ENCODE measurements around the gene MCTP1.

Gene MCTP1

GRCh38 chr5:94691949-94692348, 592.9 kb downstream of the MCTP1 start:
- DNase-seq = no peak

GRCh38 chr5:94691291-94691690, 593.6 kb downstream of the MCTP1 start:
- no peak for DNase-seq

DNA sequence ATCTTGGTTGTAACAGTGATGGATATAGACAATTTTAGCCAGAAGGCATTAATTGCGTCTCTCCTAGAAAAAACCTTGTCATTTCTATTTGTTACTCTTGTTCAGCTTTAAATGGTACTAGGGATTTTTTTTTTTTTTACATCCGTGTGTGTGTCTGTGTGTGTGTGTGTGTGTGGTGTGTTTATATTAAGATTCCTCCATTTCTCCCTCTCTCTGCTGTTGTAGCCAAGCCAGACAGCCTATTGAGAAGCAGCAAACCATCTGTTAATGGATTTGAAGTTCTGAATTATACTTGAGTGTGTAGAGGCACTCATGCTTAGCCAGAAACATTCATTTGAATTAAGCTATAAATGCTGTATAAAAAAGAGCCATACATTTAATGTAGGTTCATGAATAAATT, 594.1 kb downstream of the MCTP1 start:
- DNase-seq = no peak

DNA sequence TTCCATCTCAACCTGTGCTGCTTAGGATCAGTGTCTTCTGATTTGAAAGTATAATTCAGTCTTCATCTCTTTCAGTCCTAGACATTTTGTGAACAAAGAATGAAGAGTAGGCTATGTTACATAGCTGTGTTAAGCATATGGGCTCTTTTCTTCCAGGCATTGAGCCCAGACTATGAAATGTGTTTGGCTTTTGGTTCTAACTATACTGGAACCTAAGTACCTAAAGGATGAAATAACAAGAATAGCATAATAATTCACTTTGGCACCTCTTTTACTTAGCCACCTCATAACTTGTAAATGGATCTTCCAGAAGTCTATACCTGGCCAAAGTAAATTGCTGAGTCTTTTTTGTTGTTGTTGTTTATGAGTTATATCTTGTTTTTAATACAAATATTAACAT, 595.0 kb downstream of the MCTP1 start:
- no peak for DNase-seq

- no peak for DNase-seq
Measured at GRCh38 chr5:94682814-94683520, 601.9 kb downstream of the MCTP1 start.

DNA sequence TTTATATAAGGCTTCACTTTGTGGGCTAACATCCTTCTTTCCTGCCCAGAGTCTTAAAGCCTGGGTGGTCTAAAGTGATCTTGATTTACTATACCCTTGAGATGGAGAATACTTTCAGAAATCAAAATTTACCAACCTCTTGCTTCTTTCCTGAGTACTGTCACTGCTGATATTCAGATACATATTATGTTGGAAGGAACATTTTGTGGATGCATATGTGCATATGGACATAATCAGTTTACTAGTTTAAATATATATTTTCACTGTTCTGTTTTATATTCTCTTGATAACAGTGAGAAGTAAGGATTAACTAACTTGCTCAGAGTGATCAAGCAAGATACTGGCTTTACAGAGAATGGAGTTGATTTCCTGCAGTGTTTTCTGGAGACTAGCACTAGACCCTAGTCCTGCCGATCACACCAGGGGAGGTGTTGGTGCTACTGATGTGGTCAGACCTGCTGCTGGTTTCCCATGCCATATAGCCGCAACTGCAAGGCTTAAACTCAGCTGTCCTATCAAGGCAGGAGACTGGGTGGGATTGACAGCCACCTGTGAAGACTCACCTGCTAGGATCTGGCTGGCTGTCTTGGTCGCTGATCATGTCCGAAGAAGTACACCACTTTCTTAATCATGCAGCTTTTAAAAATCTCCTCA, 608.8 kb downstream of the MCTP1 start:
- DNase-seq = no peak

- no peak for DNase-seq
Measured at GRCh38 chr5:94674490-94675382, 610.2 kb downstream of the MCTP1 start.

GRCh38 chr5:94672746-94673145, 612.1 kb downstream of the MCTP1 start:
- DNase-seq = no peak

DNA sequence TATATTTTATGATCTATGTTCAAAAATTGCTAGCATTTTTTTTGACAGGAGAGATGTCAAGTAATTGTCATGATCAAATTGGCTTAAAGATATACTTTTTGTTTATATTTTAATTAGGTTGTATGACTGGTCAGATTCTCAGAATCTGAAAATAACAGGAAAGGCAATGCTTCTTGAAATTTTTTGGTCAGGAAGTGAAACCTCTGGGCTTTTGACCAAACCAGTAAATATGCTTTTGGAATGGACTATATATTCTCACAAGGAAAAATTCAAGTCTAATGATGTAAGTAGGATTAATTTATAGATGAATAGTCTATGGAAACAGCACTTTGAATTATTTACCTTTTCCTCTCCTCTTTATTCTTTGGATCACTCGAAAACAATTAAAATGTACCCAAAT, 614.2 kb downstream of the MCTP1 start:
- no peak for DNase-seq

DNA sequence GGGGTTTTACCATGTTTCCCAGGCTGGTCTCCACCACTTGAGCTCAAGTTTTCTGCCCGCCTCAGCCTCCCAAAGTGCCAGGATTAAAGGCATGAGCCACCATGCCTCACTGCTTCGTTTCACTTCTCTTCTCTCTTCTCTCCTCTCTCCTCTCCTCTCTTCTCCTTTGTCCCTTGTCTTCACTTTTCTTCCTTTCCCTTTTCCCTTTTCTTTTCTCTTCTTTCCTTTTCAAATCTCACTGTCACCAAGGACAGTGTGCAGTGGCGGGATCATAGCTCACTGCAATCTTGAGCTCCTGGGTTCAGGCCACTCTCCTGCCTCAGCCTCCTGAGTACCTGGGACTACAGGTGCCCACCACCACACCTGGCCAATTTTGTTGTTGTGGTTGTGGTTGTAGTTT, 617.0 kb downstream of the MCTP1 start:
- DNase-seq = no peak

GRCh38 chr5:94661086-94661485, 623.8 kb downstream of the MCTP1 start:
- DNase-seq = no peak

DNA sequence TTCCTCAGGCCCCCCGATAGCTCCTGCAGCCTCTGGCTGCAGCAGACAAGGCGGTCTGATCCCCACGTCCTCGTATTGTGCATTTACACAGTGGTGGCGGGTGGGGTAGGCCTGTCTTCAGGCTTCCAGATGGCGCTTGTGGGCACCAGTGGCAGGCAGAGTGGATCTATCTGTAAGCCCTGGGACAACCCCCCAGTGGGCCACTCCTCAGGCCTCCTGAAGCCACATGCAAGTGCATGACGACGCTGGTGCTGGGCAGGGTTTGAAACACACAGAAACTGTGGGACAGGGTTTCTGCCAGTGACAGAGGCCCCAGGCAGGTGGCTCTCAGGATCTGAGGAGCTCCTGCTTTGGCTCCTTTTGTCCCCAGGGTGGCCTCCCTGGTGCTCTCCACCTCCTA, 624.4 kb downstream of the MCTP1 start:
- DNase-seq = no peak

GRCh38 chr5:94658272-94658671, 626.6 kb downstream of the MCTP1 start:
- no peak for DNase-seq
